Fibroblast of mammary gland (primary cell): Measurements from ENCODE around the gene AUTS2.

Source experiments
- DNase-seq: peaks from one replicate; pipeline ENCODE4 v3.0.0-alpha.2; 2010; ENCODE audit warnings: low read depth
- H3K4me3 ChIP-seq: 2 replicates; pipeline ENCODE4 v1.5.1; 2011; ENCODE audit warnings: low read depth, mild to moderate bottlenecking, low read length, moderate library complexity; ENCODE audit not compliant: control insufficient read depth
- CTCF ChIP-seq: conservative IDR thresholded peaks from 2 replicates; pipeline ENCODE4 v1.5.1; 2011; ENCODE audit warnings: low read depth, low read length, inconsistent platforms; ENCODE audit not compliant: control insufficient read depth, insufficient read depth

AUTS2 gene

GRCh38 chr7:70353330-70353945 is 755.2 kb downstream of the AUTS2 start:
- no peak overlapping the region for H3K4me3 ChIP-seq
- peak; percentile 64 for DNase-seq
- no peak for TF ChIP-seq CTCF

- H3K4me3 ChIP-seq: no peak overlapping the region
- DNase-seq: no peak
- TF ChIP-seq CTCF: no peak
Measured at GRCh38 chr7:70353946-70354335, 755.7 kb downstream of the AUTS2 start.

GRCh38 chr7:70354409-70355169 is 756.3 kb downstream of the AUTS2 start:
- no peak overlapping the region for H3K4me3 ChIP-seq
- peak; percentile 42 for DNase-seq
- TF ChIP-seq CTCF: no peak

- no peak for DNase-seq
- TF ChIP-seq CTCF: no peak
- no peak overlapping the region for H3K4me3 ChIP-seq
Measured at GRCh38 chr7:70355198-70356020, 757.1 kb downstream of the AUTS2 start.

- no peak overlapping the region for H3K4me3 ChIP-seq
- DNase-seq: no peak
- no peak for TF ChIP-seq CTCF
Measured at GRCh38 chr7:70356085-70356786, 758.0 kb downstream of the AUTS2 start.

GRCh38 chr7:70356787-70357328 is 758.6 kb downstream of the AUTS2 start:
- no peak for DNase-seq
- H3K4me3 ChIP-seq: no peak overlapping the region
- TF ChIP-seq CTCF: no peak
